NCI-H82 (cell line): ENCODE data around the gene GCK.
A peak's percentile ranks its signal among the peaks of the same experiment; 100 is the strongest.
"Not testable (repeated sequence)": the region's sequence is repeated elsewhere in the genome, so short reads cannot be mapped to it uniquely, and the experiment has no call there.

Source experiments
- DNase-seq: peaks from one replicate; lab custom pipeline; 2025; lab: John Stamatoyannopoulos, UW

GCK gene

GRCh38 chr7:44177570-44178131, 11.6 kb downstream of the GCK start:
- DNase-seq, result no peak

- DNase-seq, result no peak
These were observed 12.8 kb downstream of the GCK start for GRCh38 chr7:44176486-44176885.

GRCh38 chr7:44175730-44176129, 13.5 kb downstream of the GCK start:
- DNase-seq, result no peak

GRCh38 chr7:44174694-44174948, 14.6 kb downstream of the GCK start:
- DNase-seq, result not testable (repeated sequence)

DNA sequence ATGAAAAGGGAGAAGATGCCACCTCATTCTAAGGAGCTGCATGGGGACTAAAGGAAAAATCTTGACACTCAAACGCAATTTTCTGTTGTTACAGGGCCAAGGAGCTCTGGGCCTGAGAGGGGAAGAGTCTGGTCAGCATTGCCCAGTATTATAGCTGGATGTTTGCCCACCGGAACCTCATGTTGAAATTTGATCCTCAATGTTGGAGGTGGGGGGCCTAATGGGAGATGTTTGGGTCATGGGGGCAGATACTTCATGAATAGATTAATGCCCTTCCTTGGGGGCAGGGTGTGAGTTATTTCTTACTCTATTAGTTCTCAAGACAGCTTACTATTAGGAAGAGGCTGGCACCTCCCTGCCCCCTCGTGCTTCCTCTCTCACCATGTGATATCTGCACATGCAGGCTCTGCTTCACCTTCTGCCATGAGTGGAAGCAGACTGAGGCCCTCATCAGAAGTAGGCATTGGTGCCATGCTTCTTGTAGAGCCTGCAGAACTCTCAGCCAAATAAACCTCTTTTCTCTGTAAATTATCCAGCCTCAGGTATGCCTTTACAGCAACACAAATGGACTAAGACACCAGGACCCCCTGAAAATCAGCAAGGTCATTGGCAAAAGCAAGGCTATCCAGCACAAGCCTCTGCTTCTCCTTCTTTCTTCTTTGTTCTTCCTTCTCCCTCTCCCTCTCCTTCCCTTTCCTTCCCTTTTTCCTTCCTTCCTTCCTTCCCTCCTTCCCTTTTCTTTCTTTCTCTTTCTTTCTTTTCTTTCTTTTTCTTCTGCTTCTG, 15.1 kb downstream of the GCK start:
- no peak for DNase-seq

DNA sequence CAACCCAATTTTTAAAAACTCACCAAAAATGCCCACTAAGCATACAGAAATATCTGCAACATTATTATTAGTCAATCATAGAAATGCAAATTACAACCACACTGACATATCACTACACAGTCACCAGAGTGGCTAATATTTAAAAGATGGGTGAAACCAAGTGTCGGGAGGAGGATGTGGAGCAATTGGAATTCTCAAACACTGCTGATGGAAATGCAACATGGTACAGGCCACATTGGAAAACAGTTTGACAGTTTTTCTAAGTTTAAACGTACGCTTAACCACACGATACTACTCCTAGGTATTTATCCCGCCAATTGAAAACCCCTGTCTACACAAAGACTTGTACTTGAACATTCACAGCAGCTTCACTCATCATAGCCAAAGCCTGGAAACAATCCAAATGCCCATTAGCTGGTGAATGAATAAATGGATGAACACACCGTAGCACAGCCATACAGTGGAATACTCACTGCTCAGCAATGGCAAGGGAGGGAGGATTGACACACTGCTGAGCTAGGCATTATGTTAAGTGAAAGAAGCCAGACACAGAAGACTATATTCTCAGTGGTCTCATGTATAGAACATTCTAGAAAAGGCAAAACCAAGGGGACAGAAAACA, 16.3 kb downstream of the GCK start:
- DNase-seq, result no peak

DNA sequence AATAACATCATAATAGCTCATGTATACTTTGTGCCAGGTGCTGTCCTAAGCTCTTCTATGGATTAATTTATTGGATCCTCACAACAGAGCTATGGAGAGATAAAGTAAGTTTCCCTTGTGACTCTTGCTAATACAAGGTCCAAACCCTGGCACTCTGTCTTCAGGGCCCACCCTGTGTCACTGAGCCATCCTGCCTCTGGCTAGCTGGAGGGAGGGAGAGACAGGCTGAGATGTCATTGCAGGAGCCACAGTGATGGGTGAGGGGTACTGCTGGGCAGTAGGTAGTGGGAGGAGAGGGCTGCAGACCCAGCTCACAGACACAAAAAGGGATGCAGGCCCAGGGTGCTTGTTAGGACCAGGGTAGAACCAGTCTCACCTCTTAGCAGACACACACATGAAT, 16.9 kb downstream of the GCK start:
- no peak for DNase-seq

DNA sequence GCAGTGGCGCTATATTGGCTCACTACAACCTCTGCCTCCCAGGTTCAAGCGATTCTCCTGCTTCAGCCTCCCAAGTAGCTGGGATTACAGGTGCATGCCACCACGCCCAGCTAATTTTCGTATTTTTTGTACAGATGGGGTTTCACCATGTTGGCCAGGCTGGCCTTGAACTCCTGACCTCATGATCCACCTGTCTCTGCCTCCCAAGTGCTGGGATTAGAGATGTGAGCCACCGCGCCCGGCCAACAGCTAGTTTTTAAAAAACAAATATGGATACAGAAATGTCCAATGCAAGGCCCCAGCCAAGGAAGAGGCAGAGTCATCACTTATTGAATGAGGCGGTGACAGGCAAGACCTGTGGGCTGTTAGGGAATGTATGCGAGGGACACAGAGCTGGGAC, 17.3 kb downstream of the GCK start:
- not testable (repeated sequence) for DNase-seq

- DNase-seq, result peak; percentile 44
These were observed 21.3 kb downstream of the GCK start for GRCh38 chr7:44167920-44168319.

DNA sequence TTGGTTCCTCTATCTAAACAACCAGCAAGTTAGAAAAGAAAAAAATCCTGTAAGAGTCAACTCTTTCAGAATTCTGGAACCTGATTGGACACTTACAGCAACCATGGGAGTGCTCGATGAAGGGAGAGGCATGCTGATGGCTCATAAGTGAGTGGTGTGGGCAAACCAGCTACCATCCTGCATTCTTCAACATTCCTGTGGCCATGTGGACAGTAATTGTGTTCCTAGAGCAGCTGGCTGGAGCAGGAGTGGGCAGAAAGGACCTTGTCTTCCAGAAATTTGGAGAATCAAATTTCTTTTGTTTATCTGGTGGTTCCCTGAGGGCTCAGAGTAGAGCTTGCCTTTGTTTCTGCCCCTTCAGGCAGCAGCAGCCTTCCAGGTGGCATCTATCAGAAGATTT, 25.6 kb downstream of the GCK start:
- no peak for DNase-seq

- DNase-seq, result no peak
These were observed 26.3 kb downstream of the GCK start for GRCh38 chr7:44162785-44163395.

DNA sequence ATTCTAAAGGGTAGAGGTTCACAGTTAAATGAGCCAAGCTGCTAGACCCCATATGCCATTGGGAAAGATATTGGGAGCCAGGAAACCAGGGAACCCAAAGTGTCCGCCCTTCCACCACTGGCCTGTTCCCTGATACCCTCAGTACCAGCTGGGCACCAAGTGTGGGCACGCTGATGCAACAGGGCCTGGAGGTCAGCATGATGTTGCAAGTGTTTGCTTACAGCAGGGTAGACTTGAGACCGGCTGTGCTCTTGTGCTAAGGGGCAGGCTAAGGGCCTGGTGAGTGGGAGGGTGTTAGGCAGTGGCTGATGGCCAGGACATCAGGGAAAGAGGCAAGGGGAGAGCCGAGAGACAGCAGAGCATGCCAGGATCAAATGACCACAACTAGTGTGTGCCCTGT, 27.1 kb downstream of the GCK start:
- DNase-seq, result no peak

DNA sequence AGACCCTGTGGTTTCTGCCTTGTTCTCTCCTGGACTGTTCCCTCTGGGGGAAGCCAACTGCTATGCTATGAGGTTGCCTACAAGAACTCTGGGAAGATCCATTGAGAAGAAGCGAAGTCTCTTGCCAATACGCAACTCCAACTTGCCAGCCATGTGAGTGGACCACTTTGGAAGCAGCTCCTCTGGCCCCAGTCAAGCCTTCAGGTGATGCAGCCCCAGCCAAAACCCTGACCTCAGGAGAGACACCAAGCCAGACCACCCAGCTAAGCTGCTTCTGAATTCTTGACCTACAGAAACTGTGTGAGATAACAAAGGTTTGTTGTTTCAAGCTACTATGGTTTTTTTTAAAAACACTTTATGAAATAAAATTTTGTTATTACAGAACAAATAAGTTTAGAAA, 27.9 kb downstream of the GCK start:
- no peak for DNase-seq

GRCh38 chr7:44159824-44160630, 29.2 kb downstream of the GCK start:
- DNase-seq, result no peak

- DNase-seq, result no peak
These were observed 30.2 kb downstream of the GCK start for GRCh38 chr7:44158873-44159631.

- no peak for DNase-seq
These were observed 31.0 kb downstream of the GCK start for GRCh38 chr7:44158096-44158872.

DNA sequence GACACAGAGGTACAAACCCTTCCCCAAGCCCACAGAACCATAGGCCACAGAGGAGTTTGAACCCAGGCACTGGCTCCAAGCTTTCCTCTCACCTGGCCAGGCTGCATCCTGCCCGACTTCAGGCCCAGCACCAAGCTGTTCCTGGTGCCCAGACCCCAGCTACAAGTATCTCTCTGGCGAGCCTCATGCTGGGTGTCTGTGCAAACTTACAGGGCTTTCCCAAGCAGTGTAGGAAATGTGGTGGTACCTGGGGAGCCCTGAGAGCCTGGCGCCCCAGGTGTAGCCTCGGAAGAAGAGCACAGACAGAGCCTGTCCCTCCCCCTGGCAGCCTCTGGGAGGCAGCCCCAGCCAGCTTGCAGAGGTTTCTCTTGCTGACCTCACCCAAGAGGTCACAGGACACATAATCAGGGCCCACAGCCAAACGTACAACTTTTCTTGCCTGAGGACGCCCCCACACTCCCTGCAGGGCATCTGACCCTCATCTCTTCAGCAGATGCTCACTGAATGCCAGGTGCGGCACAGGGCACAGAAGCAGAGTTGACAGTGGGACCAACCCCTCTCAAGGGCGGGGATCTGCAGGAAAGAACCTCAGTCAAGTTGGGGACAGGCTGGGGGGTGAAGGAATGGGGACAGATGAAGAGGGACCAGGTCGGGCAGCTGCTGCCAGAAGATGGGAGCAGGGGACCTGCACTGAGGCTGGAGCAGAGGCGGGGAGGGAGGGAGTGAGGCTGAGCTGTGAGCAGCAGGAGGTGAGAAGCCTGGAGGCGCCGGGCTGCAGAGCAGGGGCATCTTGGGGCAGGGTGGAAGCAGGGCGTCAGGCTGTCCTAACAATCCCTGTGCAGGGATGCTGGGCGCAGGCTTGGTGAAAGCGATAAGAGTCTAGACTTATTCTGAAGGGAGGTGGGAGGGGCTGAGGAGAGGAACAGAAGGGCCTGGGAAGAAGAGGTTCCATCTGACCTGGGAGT, 31.8 kb downstream of the GCK start:
- peak; percentile 28 for DNase-seq

DNA sequence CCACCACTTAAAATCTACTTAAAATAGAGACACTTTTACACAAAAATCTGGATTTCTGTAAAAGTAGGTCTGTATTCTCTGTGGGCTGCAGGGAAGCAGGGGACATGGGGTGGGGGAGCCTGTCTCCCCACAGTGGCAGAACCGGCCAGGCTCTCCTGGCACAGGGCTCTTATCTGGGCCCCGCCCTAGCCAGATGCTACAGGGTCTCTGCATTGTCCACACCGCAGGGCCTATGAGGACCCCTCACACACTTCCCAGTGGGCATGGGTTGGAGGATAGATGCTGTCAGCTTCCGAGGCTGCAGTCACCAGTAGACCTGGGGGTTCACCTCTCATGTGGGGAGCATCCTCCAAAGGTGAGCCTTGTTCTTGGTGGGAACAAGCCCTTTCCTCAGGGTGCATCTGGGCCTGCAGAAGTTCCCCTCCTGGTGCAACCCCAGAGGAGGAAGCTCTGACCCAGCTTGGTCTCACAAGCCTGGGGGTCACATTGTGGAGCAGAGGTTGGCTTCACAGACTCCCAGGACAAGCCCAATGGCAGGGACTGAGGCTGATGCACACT, 32.7 kb downstream of the GCK start:
- no peak for DNase-seq
